SK-N-SH (cell line): ENCODE measurements around the gene GALNT1. TPM values are rescaled to one million over a fixed set of nuclear protein-coding genes. Genes with fewer than 3 reads are reported as not detected.

Experiments used
- CTCF ChIA-PET: fragments of 300-600, 350-600 bp; formaldehyde crosslinking; extraction: SDS; loops from one replicate; lab custom pipeline; 2021; lab: Yijun Ruan, JAX
- POLR2A ChIA-PET: fragments of 350-600 bp; sonication (Branson Sonifier 250); formaldehyde crosslinking; extraction: SDS; loops from one replicate; lab custom pipeline; 2020; ENCODE audit warnings: antibody characterized with exemption, inconsistent platforms; lab: Yijun Ruan, JAX
- DNase-seq: peaks from one replicate; pipeline ENCODE4 v3.0.0; 2012
- H2AFZ ChIP-seq: fragments of 200-600 bp; sonication (generic); 2 replicates; pipeline ENCODE4 v1.8.1; 2016; ENCODE audit warnings: antibody characterized with exemption, mild to moderate bottlenecking, low read depth
- H3F3A ChIP-seq: fragments of 200-600 bp; sonication (generic); replicated peaks from 2 replicates; pipeline ENCODE3; 2016; ENCODE audit warnings: antibody characterized with exemption, mild to moderate bottlenecking; ENCODE audit not compliant: insufficient read depth
- H3K27ac ChIP-seq, 2 experiments: fragments of 200-500 bp in 1 of 2; fragments of 200-600 bp in 1 of 2; sonication (Bioruptor generic) in 1 of 2; sonication (generic), shearing (Covaris generic) in 1 of 2; 2 replicates each; pipeline versions ENCODE4 v1.5.1 to v1.6.1; 2014 to 2016; ENCODE audit warnings: low read depth in 2 of 2, inconsistent platforms in 1 of 2, low read length in 1 of 2, mild to moderate bottlenecking in 1 of 2, mixed read lengths in 1 of 2
- H3K27me3 ChIP-seq: fragments of 200-600 bp; sonication (generic), shearing (Covaris generic); 2 replicates; pipeline ENCODE4 v1.6.1; 2016; ENCODE audit warnings: mixed run types; ENCODE audit not compliant: insufficient read depth
- H3K36me3 ChIP-seq, 2 experiments: fragments of 200-500 bp in 1 of 2; fragments of 200-600 bp in 1 of 2; sonication (Bioruptor generic) in 1 of 2; sonication (generic) in 1 of 2; replicated peaks in 1 of 2; 2 replicates each; pipeline versions ENCODE3 to v1.5.1; 2014 to 2016; ENCODE audit warnings: low read length in 1 of 2, mild to moderate bottlenecking in 1 of 2; ENCODE audit not compliant: insufficient read depth in 2 of 2, control insufficient read depth in 1 of 2
- H3K4me1 ChIP-seq, 2 experiments: fragments of 200-500 bp in 1 of 2; fragments of 200-600 bp in 1 of 2; sonication (Bioruptor generic) in 1 of 2; sonication (generic), shearing (Covaris generic) in 1 of 2; 2 replicates each; pipeline versions ENCODE4 v1.5.1 to v1.6.1; 2014 to 2016; ENCODE audit warnings: low read depth in 1 of 2, low read length in 1 of 2, mixed run types in 1 of 2; ENCODE audit not compliant: insufficient read depth in 2 of 2, control insufficient read depth in 1 of 2
- H3K4me2 ChIP-seq: fragments of 200-600 bp; sonication (generic), shearing (Covaris generic); 2 replicates; pipeline ENCODE4 v1.6.1; 2017; ENCODE audit warnings: mixed run types
- H3K4me3 ChIP-seq, 2 experiments: fragments of 200-500 bp in 1 of 2; fragments of 200-600 bp in 1 of 2; sonication (Bioruptor generic) in 1 of 2; sonication (generic), shearing (Covaris generic) in 1 of 2; 2 replicates each; pipeline versions ENCODE4 v1.5.1 to v1.8.1; 2014 to 2016; ENCODE audit warnings: low read depth in 2 of 2, inconsistent platforms in 1 of 2, low read length in 1 of 2, mild to moderate bottlenecking in 1 of 2, mixed read lengths in 1 of 2, moderate library complexity in 1 of 2
- H3K79me2 ChIP-seq: fragments of 200-600 bp; sonication (generic); 2 replicates; pipeline ENCODE4 v1.8.1; 2017; ENCODE audit warnings: mild to moderate bottlenecking; ENCODE audit not compliant: insufficient read depth
- H3K9ac ChIP-seq: fragments of 200-600 bp; sonication (generic); 2 replicates; pipeline ENCODE4 v1.6.1; 2017; ENCODE audit warnings: mixed run types
- H3K9me2 ChIP-seq: fragments of 200-600 bp; sonication (generic); 2 replicates; pipeline ENCODE4 v1.6.1; 2017; ENCODE audit warnings: mixed run types
- H3K9me3 ChIP-seq: fragments of 200-600 bp; sonication (generic); 2 replicates; pipeline ENCODE4 v1.6.1; 2017; ENCODE audit warnings: mixed run types, mild to moderate bottlenecking, moderate library complexity
- H4K20me1 ChIP-seq: fragments of 200-600 bp; sonication (generic); 2 replicates; pipeline ENCODE4 v1.6.1; 2017; ENCODE audit warnings: mild to moderate bottlenecking, mixed run types; ENCODE audit not compliant: insufficient read depth
- EP300 ChIP-seq, 2 experiments: IDR thresholded peaks; 2 replicates each; pipeline versions ENCODE4 v1.4.0 to v1.6.1; 2012; ENCODE audit warnings: borderline replicate concordance in 1 of 2, low read depth in 1 of 2, low read length in 1 of 2
- EZH2phosphoT487 ChIP-seq: fragments of 200-600 bp; sonication (generic); IDR thresholded peaks from 2 replicates; pipeline ENCODE4 v1.6.1; 2017; ENCODE audit warnings: low read depth, mixed run types, mild to moderate bottlenecking, antibody characterized with exemption, moderate library complexity, borderline replicate concordance
- FOXM1 ChIP-seq: IDR thresholded peaks from 2 replicates; pipeline ENCODE4 v1.4.0; 2012; ENCODE audit warnings: low read depth, mild to moderate bottlenecking
- GATA2 ChIP-seq: sonication (generic); formaldehyde crosslinking; IDR thresholded peaks from 2 replicates; pipeline ENCODE4 v1.5.0; 2020; ENCODE audit warnings: mild to moderate bottlenecking, missing genetic modification reagents
- JUND ChIP-seq: IDR thresholded peaks from 2 replicates; pipeline ENCODE4 v1.4.0; 2012
- MEF2A ChIP-seq: IDR thresholded peaks from 2 replicates; pipeline ENCODE4 v1.4.0; 2012; ENCODE audit warnings: low read depth, borderline replicate concordance
- NFIC ChIP-seq: IDR thresholded peaks from 2 replicates; pipeline ENCODE4 v1.4.0; 2012; ENCODE audit warnings: borderline replicate concordance
- NRF1 ChIP-seq: IDR thresholded peaks from 2 replicates; pipeline ENCODE4 v1.6.1; 2012; ENCODE audit warnings: low read depth, mild to moderate bottlenecking, low read length
- RAD21 ChIP-seq: IDR thresholded peaks from 2 replicates; pipeline ENCODE4 v1.6.1; 2012; ENCODE audit warnings: mild to moderate bottlenecking, low read length
- RFX5 ChIP-seq: IDR thresholded peaks from 2 replicates; pipeline ENCODE4 v1.6.1; 2012; ENCODE audit warnings: mild to moderate bottlenecking, improper control_type of control experiment, low read length
- TAF1 ChIP-seq: IDR thresholded peaks from 2 replicates; pipeline ENCODE4 v1.6.1; 2012; ENCODE audit warnings: low read depth, mild to moderate bottlenecking, low read length, moderate library complexity, borderline replicate concordance
- TEAD4 ChIP-seq: IDR thresholded peaks from 2 replicates; pipeline ENCODE4 v1.4.0; 2012; ENCODE audit warnings: mild to moderate bottlenecking, borderline replicate concordance; ENCODE audit not compliant: insufficient read depth
- WGBS: methylation state at CpG from one replicate; pipeline ENCODE4 v1.1.6; 2017; ENCODE audit warnings: low lambda C conversion rate; 5-methylcytosine and 5-hydroxymethylcytosine counted together
- polyA plus RNA-seq, 3 experiments: library from polyadenylated mRNA; depleted of rRNA; stranded (reverse); fragments of >200 nt; gene quantifications; 2 replicates each; pipeline ENCODE4 v1.2.3, GENCODE V29; 2012
- TF ChIP-seq, protein P1 (sequence below): fragments of 150-350 bp; IDR thresholded peaks from 2 replicates; pipeline ENCODE4 v1.6.1; 2017; ENCODE audit warnings: antibody characterized with exemption, low read length, low read depth, borderline replicate concordance
- TF ChIP-seq, protein P2 (sequence below): IDR thresholded peaks from 2 replicates; pipeline ENCODE4 v1.4.0; 2012; ENCODE audit warnings: low read depth

GALNT1 gene
- polyA plus RNA-seq, 1 of the 3 experiments (the other 2 are of a cell fraction), result 15.7 TPM

DNA sequence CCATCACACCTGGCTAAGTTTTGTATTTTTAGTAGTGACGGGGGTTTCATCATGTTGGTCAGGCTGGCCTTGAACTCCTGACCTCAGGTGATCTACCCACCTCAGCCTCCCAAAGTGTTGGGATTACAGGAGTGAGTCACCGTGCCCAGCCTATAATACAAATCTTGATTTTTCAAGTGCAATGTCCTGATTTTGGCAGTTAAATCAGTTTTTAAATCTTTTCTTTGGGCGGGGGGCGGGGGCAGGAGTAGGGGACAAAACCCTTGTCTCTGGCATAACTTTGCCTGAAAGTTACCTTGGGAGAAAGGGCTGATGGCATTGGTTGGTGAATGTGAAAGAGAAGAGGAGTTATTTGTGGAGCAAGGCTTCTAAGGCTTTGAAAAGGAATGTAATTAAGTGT, 12.3 kb downstream of the GALNT1 start:
- CTCF ChIA-PET, result interaction anchor here (0.6 kb wide), 1 partner anchor 26 kb away, joined by 4 read pairs; no protein-coding TSS in a partner anchor
- H3K79me2 ChIP-seq, result peaks cover 74% of the 10 kb centered on the region

DNA sequence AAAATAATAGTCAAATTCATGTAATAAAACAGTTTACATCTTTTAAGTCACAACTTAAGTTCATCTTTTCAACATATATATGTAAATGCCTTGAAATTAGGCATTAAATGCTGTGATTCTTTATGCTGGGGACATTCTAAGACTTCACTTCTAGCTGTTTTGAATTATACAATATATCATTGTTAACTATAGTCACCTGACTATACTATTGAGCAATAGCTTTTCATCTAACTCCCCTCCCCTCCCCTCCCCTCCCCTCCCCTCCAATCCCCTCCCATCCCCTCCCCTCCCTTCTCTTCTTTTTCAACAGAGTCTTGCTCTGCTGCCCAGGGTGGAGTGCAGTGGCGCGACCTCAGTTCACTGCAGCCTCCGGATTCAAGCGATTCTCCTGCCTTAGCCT, 16.2 kb downstream of the GALNT1 start:
- 93% methylated on average over 4 of the region's 4 CpGs for WGBS
- peaks cover 0 to 6% of the 10 kb centered on the region in 2 experiments for H3K36me3 ChIP-seq
- POLR2A ChIA-PET, result no interaction called here

More for the DNA sequence above, 12.3 kb downstream of the GALNT1 start:
- no peak overlapping the region for H3K4me2 ChIP-seq
- DNase-seq, result no peak
- POLR2A ChIA-PET, result no interaction called here
- H3K9ac ChIP-seq, result no peak overlapping the region
- no peak overlapping the region for H3K4me3 ChIP-seq
- no peak overlapping the region for H2AFZ ChIP-seq
- H3F3A ChIP-seq, result no peaks in the 10 kb centered on the region
- 90% methylated on average over 4 of the region's 4 CpGs for WGBS
- H3K27me3 ChIP-seq, result no peaks in the 10 kb centered on the region
- no peaks in the 10 kb centered on the region for H3K9me2 ChIP-seq
- no peaks in the 10 kb centered on the region for H3K4me1 ChIP-seq
- H3K27ac ChIP-seq, result no peak overlapping the region
- peaks cover 0 to 4% of the 10 kb centered on the region in 2 experiments for H3K36me3 ChIP-seq
- H3K9me3 ChIP-seq, result no peaks in the 10 kb centered on the region
- TF ChIP-seq NFIC (no peak), TAF1 (no peak), TEAD4 (no peak), FOXM1 (no peak), GATA2 (CRISPR knock-in tag) (no peak), EZH2phosphoT487 (no peak)
- TF ChIP-seq, all 33 proteins: peak for 0
- peaks cover 23% of the 10 kb centered on the region; the same call in 1 of the 2 replicates for H4K20me1 ChIP-seq

DNA sequence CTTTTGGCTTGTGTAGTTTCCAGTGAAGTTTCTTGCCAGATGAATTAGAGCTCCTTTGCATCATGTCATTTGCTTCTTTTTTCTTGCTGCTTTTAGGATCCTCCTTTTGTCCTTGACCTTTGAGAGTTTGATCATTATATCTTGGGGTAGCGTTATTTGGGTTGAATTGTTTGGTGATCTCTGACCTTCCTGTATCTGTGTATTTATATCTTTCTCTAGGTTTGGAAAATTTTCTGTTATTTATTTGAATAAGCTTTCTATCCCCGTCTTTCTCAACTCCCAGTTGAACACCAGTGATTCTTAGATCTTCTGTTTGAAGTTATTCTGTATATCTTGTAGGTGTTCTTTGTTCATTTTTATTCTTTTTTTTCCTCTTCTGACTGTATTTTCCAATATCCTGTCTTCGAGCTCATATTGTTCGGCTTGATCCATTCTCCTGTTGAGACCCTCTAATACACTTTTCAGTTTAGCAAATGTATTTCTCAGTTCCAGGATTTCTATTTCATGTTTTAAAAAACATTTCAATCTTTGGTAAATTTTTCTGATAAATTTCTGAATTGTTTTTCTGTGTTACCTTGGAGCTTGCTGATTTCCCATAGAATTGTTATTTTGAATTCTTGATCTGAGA, 20.8 kb downstream of the GALNT1 start:
- no peak overlapping the region for H3K27ac ChIP-seq
- no peak overlapping the region for H3K9ac ChIP-seq
- H3K4me3 ChIP-seq, result no peak overlapping the region
- no peaks in the 10 kb centered on the region for H3K27me3 ChIP-seq
- H3F3A ChIP-seq, result no peaks in the 10 kb centered on the region
- TF ChIP-seq TEAD4 (no peak), FOXM1 (no peak), GATA2 (CRISPR knock-in tag) (no peak), RAD21 (no peak), NRF1 (no peak)
- TF ChIP-seq, protein P1, sequence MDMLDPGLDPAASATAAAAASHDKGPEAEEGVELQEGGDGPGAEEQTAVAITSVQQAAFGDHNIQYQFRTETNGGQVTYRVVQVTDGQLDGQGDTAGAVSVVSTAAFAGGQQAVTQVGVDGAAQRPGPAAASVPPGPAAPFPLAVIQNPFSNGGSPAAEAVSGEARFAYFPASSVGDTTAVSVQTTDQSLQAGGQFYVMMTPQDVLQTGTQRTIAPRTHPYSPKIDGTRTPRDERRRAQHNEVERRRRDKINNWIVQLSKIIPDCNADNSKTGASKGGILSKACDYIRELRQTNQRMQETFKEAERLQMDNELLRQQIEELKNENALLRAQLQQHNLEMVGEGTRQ, result no peak
- TF ChIP-seq, protein P2, sequence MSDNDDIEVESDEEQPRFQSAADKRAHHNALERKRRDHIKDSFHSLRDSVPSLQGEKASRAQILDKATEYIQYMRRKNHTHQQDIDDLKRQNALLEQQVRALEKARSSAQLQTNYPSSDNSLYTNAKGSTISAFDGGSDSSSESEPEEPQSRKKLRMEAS, result no peak
- 95% methylated on average over 4 of the region's 4 CpGs for WGBS
- no peak for DNase-seq
- H3K9me2 ChIP-seq, result 0 out of 2 replicates have a peak, but pooled peaks cover 3% of the 10 kb centered on the region
- H2AFZ ChIP-seq, result no peak overlapping the region
- no peaks in the 10 kb centered on the region for H3K4me1 ChIP-seq
- H3K79me2 ChIP-seq, result peaks cover 88% of the 10 kb centered on the region
- peaks cover 0 to 6% of the 10 kb centered on the region in 2 experiments for H3K36me3 ChIP-seq
- H3K9me3 ChIP-seq, result peaks cover 4% of the 10 kb centered on the region; the same call in 1 of the 2 replicates
- POLR2A ChIA-PET, result no interaction called here
- CTCF ChIA-PET, result no interaction called here
- no peak overlapping the region for H3K4me2 ChIP-seq
- peaks cover 16% of the 10 kb centered on the region; the same call in 1 of the 2 replicates for H4K20me1 ChIP-seq

More for the DNA sequence above, 16.2 kb downstream of the GALNT1 start:
- Histone ChIP-seq H4K20me1 (peaks cover 19% of the 10 kb centered on the region; the same call in 1 of the 2 replicates), H3K4me2 (no peak overlapping the region), H3K27ac (no peak overlapping the region), H3K9ac (no peak overlapping the region), H3K27me3 (no peaks in the 10 kb centered on the region), H3F3A (no peaks in the 10 kb centered on the region), H2AFZ (no peak overlapping the region), H3K9me3 (peaks cover 4% of the 10 kb centered on the region; the same call in 1 of the 2 replicates), H3K4me1 (no peaks in the 10 kb centered on the region), H3K4me3 (no peak overlapping the region), H3K9me2 (0 out of 2 replicates have a peak, but pooled peaks cover 3% of the 10 kb centered on the region), H3K79me2 (peaks cover 72% of the 10 kb centered on the region)
- CTCF ChIA-PET, result no interaction called here
- no peak for TF ChIP-seq NRF1
- no peak for TF ChIP-seq EP300 (IDR thresholded peaks at IDR 0.05; ENCODE audit: borderline replicate concordance in 1 of 2, low read depth in 1 of 2, low read length in 1 of 2)
- TF ChIP-seq MEF2A, result no peak
- TF ChIP-seq RFX5, result no peak
- TF ChIP-seq JUND, result no peak
- no peak for DNase-seq
